ENCODE measurements around the gene PRKCZ. TPM values are rescaled to one million over a fixed set of nuclear protein-coding genes. Genes with fewer than 3 reads are reported as not detected.

PRKCZ gene
- total and polyA plus RNA-seq, 2 of the 4 experiments (the other 2 are of a cell fraction), result 2.0 to 3.5 TPM

DNA sequence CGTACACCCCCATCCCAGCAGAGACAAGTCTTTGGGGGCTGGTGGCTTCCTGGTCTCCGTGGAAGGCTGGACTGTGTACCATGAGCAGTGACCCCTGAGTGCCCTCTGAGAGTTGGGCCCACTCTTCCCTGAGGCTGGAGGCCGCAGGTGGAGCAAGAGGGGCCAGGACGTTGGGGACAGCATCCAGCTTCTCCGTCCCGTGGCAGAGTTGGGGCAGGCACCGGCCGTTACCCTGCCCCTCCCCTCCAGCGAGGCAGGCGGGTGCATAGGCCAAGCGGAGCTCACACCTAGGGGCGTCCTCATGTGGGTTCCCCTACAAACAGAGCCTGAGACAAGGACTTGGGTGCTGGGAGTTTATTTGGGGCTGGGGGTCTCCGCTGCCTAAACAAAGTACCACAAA is 17.0 kb upstream of the PRKCZ start:
- H4K8ac ChIP-seq (ENCODE audit: low read depth in 2 of 2, low read length in 2 of 2), result no peak overlapping the region
- intact Hi-C loops (cut with micrococcal nuclease) (no loop called here), in situ Hi-C loops (cut with MboI; ENCODE audit: low sequenced_read_pairs) (no loop called here), dilution Hi-C loops (cut with HindIII; ENCODE audit: low sequenced_read_pairs, unreplicated experiment) (no loop called here)
- H3K36me3 ChIP-seq (ENCODE audit: control insufficient read depth, insufficient read depth, low read length), result no peaks in the 10 kb centered on the region
- POLR2A ChIA-PET (ENCODE audit: unreplicated experiment), result no interaction called here
- no peaks in the 10 kb centered on the region for H3K9me1 ChIP-seq (ENCODE audit: insufficient read depth, low read length)
- no peak overlapping the region for H3K23ac ChIP-seq (ENCODE audit: low read depth, low read length)
- TF ChIP-seq, protein P1, sequence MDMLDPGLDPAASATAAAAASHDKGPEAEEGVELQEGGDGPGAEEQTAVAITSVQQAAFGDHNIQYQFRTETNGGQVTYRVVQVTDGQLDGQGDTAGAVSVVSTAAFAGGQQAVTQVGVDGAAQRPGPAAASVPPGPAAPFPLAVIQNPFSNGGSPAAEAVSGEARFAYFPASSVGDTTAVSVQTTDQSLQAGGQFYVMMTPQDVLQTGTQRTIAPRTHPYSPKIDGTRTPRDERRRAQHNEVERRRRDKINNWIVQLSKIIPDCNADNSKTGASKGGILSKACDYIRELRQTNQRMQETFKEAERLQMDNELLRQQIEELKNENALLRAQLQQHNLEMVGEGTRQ (IDR thresholded peaks at IDR 0.05; ENCODE audit: low read depth, low read length), result no peak
- no peak for TF ChIP-seq POLR2A (IDR thresholded peaks at IDR 0.05; ENCODE audit: low read depth, low read length)
- TF ChIP-seq MXI1 (IDR thresholded peaks at IDR 0.05; ENCODE audit: borderline replicate concordance, low read depth, low read length), result no peak
- no peak for TF ChIP-seq CEBPB (IDR thresholded peaks at IDR 0.05; ENCODE audit: low read depth, low read length)
- TF ChIP-seq FOS (IDR thresholded peaks at IDR 0.05; ENCODE audit: low read depth, low read length), result no peak
- TF ChIP-seq MAFK (IDR thresholded peaks at IDR 0.05; ENCODE audit: low read depth, low read length), result no peak
- no peak for TF ChIP-seq SMC3 (IDR thresholded peaks at IDR 0.05; ENCODE audit: low read depth, low read length)
- no peak for TF ChIP-seq RCOR1 (IDR thresholded peaks at IDR 0.05; ENCODE audit: insufficient replicate concordance, low read length)
- TF ChIP-seq ELK1 (IDR thresholded peaks at IDR 0.05; ENCODE audit: borderline replicate concordance, low read depth, low read length), result no peak
- no peak for TF ChIP-seq BHLHE40 (IDR thresholded peaks at IDR 0.05; ENCODE audit: low read depth, low read length)
- no peak for TF ChIP-seq RAD21 (IDR thresholded peaks at IDR 0.05; ENCODE audit: low read length)
- TF ChIP-seq MAZ (IDR thresholded peaks at IDR 0.05; ENCODE audit: borderline replicate concordance, low read depth, low read length), result no peak
- no peak overlapping the region for H3K4me2 ChIP-seq (ENCODE audit: low read depth, low read length)
- no peaks in the 10 kb centered on the region for H3K4me1 ChIP-seq (ENCODE audit: control insufficient read depth, insufficient read depth, low read length)
- H2BK20ac ChIP-seq (ENCODE audit: low read depth, low read length), result no peak overlapping the region
- no peak overlapping the region for H2AK9ac ChIP-seq (replicated peaks; ENCODE audit: low read depth, low read length, poor library complexity)
- no peak overlapping the region for H4K5ac ChIP-seq (ENCODE audit: low read depth, low read length)
- no peaks in the 10 kb centered on the region for H4K20me1 ChIP-seq (ENCODE audit: insufficient read depth, low read length)
- no peak overlapping the region for H3K9ac ChIP-seq (ENCODE audit: low read depth, low read length)
- no peak overlapping the region for H3K27ac ChIP-seq (ENCODE audit: insufficient read depth, low read length)
- WGBS, 2 experiments (ENCODE audit: extremely low coverage in 2 of 2, insufficient read length in 1 of 2), result no CpG with 5 or more reads among the region's 13 CpGs
- no peak overlapping the region for H4K91ac ChIP-seq (ENCODE audit: insufficient read depth, low read depth, low read length)
- ATAC-seq (ENCODE audit: low read depth), result no peak
- H2BK120ac ChIP-seq (ENCODE audit: low read depth, low read length), result no peak overlapping the region
- H3K4me3 ChIP-seq (ENCODE audit: insufficient read depth, low read depth, low read length), result no peak overlapping the region
- no peak overlapping the region for H2AK5ac ChIP-seq (ENCODE audit: low read depth, low read length)
- peaks cover under 1% of the 10 kb centered on the region; the same call in 1 of the 2 replicates for H3K9me3 ChIP-seq (ENCODE audit: control insufficient read depth, insufficient read depth, low read length)
- H3K27me3 ChIP-seq (ENCODE audit: control insufficient read depth, insufficient read depth, low read length), result peaks cover 44% of the 10 kb centered on the region
- H3K56ac ChIP-seq (ENCODE audit: extremely low read depth, insufficient read depth, low read length), result no peak overlapping the region
- CTCF ChIA-PET, result no interaction called here
- no peak overlapping the region for H2AFZ ChIP-seq (replicated peaks; ENCODE audit: low read length, poor library complexity)
- no peak overlapping the region for H2BK5ac ChIP-seq (ENCODE audit: low read depth, low read length, poor library complexity, severe bottlenecking)
- H3K18ac ChIP-seq (ENCODE audit: low read depth, low read length), result no peak overlapping the region
- no peak for DNase-seq
- H3K4ac ChIP-seq (ENCODE audit: low read depth, low read length), result no peak overlapping the region
- H3K14ac ChIP-seq (replicated peaks; ENCODE audit: low read depth, low read length), result no peak overlapping the region
- no TSS peak for BruUV-seq (replicated peaks)
- no peak overlapping the region for H2BK15ac ChIP-seq (ENCODE audit: low read depth, low read length)
- no peaks in the 10 kb centered on the region for H3K79me1 ChIP-seq (ENCODE audit: low read depth in 1 of 2, low read length in 2 of 2)
